Measurements from ENCODE around the gene ZBTB45. TPM values are rescaled to one million over a fixed set of nuclear protein-coding genes. Genes with fewer than 3 reads are reported as not detected.

Gene ZBTB45
- polyA plus RNA-seq, 3 donors, result 2.2 to 5.3 (median 2.6) TPM

DNA sequence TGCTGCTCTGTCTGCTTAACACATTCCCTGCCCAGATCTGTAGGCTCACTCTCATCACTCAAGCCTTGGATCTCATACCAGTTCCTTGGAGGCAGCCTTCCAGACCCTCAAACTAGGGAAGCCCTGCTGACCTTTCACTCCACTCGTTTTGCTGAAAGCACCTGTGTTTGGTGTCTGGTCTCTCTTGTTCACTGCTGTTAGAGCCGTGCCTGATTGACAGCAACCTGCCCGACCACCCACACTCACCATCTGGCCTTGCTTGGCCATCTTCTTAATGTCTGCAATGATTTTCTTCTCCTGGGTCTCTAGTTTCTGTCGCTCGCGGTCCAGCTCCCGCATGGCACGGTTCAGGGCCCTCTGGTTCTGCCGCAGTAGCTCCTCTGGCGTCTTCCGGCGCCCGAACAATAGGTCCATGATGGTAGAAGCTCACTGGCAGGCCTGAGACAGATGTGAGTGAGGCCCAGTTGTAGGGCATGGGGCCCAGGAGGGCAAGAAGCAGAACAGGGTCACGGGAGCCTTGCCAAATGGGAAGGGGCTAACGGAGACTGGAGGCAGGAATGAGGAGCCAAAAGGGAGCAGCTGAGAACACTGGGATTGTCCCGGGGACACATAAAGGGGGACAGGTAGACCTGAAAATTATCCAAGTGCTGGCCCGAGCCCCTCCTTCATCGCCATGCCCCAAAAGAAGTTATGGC is 34.3 kb upstream of the ZBTB45 start:
- no peaks in the 10 kb centered on the region for H3K9me3 ChIP-seq (replicated peaks in 1 of 2; ENCODE audit: control insufficient read depth in 1 of 2, insufficient read depth in 1 of 2, low read length in 2 of 2)
- Mint-ChIP-seq H3K27ac (peak overlapping the region; percentile 96 to 99 (median 98)), H3K9me3 (peaks cover 0 to 2% (median 0%) of the 10 kb centered on the region in 7 donors), H3K27me3 (ENCODE audit: low read depth in 3 of 3) (no peaks in the 10 kb centered on the region), H3K4me1 (peaks cover 44% of the 10 kb centered on the region), H3K4me3 (peak overlapping the region; percentile 92 to 97), H3K36me3 (peaks cover 62 to 67% of the 10 kb centered on the region in 2 donors)
- H3K27me3 ChIP-seq (ENCODE audit: control insufficient read depth in 2 of 2, insufficient read depth in 2 of 2, low read length in 2 of 2), result no peaks in the 10 kb centered on the region
- WGBS (ENCODE audit: insufficient coverage), result 50% methylated on average over 15 of the region's 18 CpGs
- peak overlapping the region; percentile 80 for H3K4me2 ChIP-seq (replicated peaks; ENCODE audit: extremely low read depth, low read length, poor library complexity, severe bottlenecking)
- H3K79me2 ChIP-seq (ENCODE audit: insufficient read depth, low read length), result peaks cover 60% of the 10 kb centered on the region
- intact Hi-C loops (cut with micrococcal nuclease), result no loop called here
- peaks cover 36 to 46% of the 10 kb centered on the region in 2 donors for H3K4me1 ChIP-seq (ENCODE audit: control insufficient read depth in 1 of 2, insufficient read depth in 2 of 2, low read length in 2 of 2)
- peak overlapping the region; percentile 88 for H3K9ac ChIP-seq (ENCODE audit: insufficient read depth, low read length, poor library complexity, severe bottlenecking)
- no peak for DNase-seq
- H2AFZ ChIP-seq (ENCODE audit: insufficient read depth, low read depth, low read length, poor library complexity, severe bottlenecking), result peak overlapping the region; percentile 82
- TF ChIP-seq, protein P1, sequence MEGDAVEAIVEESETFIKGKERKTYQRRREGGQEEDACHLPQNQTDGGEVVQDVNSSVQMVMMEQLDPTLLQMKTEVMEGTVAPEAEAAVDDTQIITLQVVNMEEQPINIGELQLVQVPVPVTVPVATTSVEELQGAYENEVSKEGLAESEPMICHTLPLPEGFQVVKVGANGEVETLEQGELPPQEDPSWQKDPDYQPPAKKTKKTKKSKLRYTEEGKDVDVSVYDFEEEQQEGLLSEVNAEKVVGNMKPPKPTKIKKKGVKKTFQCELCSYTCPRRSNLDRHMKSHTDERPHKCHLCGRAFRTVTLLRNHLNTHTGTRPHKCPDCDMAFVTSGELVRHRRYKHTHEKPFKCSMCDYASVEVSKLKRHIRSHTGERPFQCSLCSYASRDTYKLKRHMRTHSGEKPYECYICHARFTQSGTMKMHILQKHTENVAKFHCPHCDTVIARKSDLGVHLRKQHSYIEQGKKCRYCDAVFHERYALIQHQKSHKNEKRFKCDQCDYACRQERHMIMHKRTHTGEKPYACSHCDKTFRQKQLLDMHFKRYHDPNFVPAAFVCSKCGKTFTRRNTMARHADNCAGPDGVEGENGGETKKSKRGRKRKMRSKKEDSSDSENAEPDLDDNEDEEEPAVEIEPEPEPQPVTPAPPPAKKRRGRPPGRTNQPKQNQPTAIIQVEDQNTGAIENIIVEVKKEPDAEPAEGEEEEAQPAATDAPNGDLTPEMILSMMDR (IDR thresholded peaks at IDR 0.05), result no peak
- H3K4me3 ChIP-seq (replicated peaks in 1 of 3; ENCODE audit: low read depth in 2 of 3, low read length in 3 of 3), result peak overlapping the region; percentile 83 to 98 (median 92)
- H4K20me1 ChIP-seq (ENCODE audit: insufficient read depth, low read length), result peaks cover 41% of the 10 kb centered on the region
- peak overlapping the region; percentile 95 to 98 for H3K27ac ChIP-seq (ENCODE audit: low read depth in 1 of 2, low read length in 2 of 2)
- H3K36me3 ChIP-seq (replicated peaks in 1 of 2; ENCODE audit: control insufficient read depth in 1 of 2, insufficient read depth in 2 of 2, low read length in 2 of 2), result peaks cover 59 to 68% of the 10 kb centered on the region in 2 donors

DNA sequence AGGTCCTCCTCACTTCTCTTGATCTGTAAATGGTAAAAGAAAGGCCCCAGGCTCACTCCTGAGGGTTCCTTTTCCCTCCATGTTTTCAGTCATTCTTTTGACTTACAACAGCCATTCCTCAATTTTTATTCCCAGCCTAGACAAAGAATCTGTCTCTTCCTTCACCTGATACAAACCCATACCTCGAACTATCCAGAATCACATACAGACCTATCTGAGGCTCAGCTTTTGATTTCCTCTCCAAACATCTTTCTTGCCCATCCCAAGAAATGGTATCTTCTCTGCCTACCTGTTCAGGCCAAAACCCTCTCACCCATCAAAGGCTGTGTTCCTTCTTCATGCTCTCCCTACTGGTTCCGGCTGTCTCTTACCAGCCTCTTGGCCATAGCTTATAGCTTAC is 33.0 kb upstream of the ZBTB45 start:
- Histone ChIP-seq H3K36me3 (replicated peaks in 1 of 2; ENCODE audit: control insufficient read depth in 1 of 2, insufficient read depth in 2 of 2, low read length in 2 of 2) (peaks cover 72 to 81% of the 10 kb centered on the region in 2 donors), H4K20me1 (ENCODE audit: insufficient read depth, low read length) (peaks cover 52% of the 10 kb centered on the region), H3K4me1 (ENCODE audit: control insufficient read depth in 1 of 2, insufficient read depth in 2 of 2, low read length in 2 of 2) (peaks cover 33 to 41% of the 10 kb centered on the region in 2 donors), H3K27ac (ENCODE audit: low read depth in 1 of 2, low read length in 2 of 2) (no peak overlapping the region), H3K9me3 (replicated peaks in 1 of 2; ENCODE audit: control insufficient read depth in 1 of 2, insufficient read depth in 1 of 2, low read length in 2 of 2) (no peaks in the 10 kb centered on the region), H3K9ac (ENCODE audit: insufficient read depth, low read length, poor library complexity, severe bottlenecking) (no peak overlapping the region), H3K27me3 (ENCODE audit: control insufficient read depth in 2 of 2, insufficient read depth in 2 of 2, low read length in 2 of 2) (no peaks in the 10 kb centered on the region), H3K4me3 (replicated peaks in 1 of 3; ENCODE audit: low read depth in 2 of 3, low read length in 3 of 3) (no peak overlapping the region), H2AFZ (ENCODE audit: insufficient read depth, low read depth, low read length, poor library complexity, severe bottlenecking) (no peak overlapping the region), H3K4me2 (replicated peaks; ENCODE audit: extremely low read depth, low read length, poor library complexity, severe bottlenecking) (no peak overlapping the region), H3K79me2 (ENCODE audit: insufficient read depth, low read length) (peaks cover 67% of the 10 kb centered on the region)
- Mint-ChIP-seq H3K27ac (peak overlapping the region in 4 of 7 donors; percentile 18 to 71 (median 30)), H3K4me1 (peaks cover 42% of the 10 kb centered on the region), H3K27me3 (ENCODE audit: low read depth in 3 of 3) (no peaks in the 10 kb centered on the region), H3K36me3 (peaks cover 74 to 80% of the 10 kb centered on the region in 2 donors), H3K9me3 (peaks cover 0 to 2% (median 0%) of the 10 kb centered on the region in 7 donors), H3K4me3 (no peak overlapping the region)
- WGBS (ENCODE audit: insufficient coverage), result 92% methylated on average over 2 of the region's 2 CpGs
- intact Hi-C loops (cut with micrococcal nuclease), result no loop called here
- no peak for DNase-seq
- TF ChIP-seq, protein P1 (IDR thresholded peaks at IDR 0.05), result no peak

Measured in CD14-positive monocyte (primary cell).